Astrocyte of the cerebellum (primary cell): ENCODE data around the gene TAGLN2.

Source experiments
- DNase-seq: peaks from one replicate; pipeline ENCODE4 v3.0.0-alpha.2; 2011; ENCODE audit warnings: low read depth
- H3K4me3 ChIP-seq: 2 replicates; pipeline ENCODE4 v1.5.1; 2011; ENCODE audit warnings: mild to moderate bottlenecking, low read depth, low read length, moderate library complexity
- CTCF ChIP-seq: IDR thresholded peaks from 2 replicates; pipeline ENCODE4 v1.5.1; 2012; ENCODE audit warnings: low read length, low read depth, moderate library complexity, mild to moderate bottlenecking; ENCODE audit errors: missing control alignments
- in situ Hi-C: cut with HindIII; loops from 2 replicates; pipeline ENCODE4 v1.10.0; 2017; ENCODE audit warnings: low sequenced_read_pairs

TAGLN2 gene

GRCh38 chr1:159951016-159951415 is 25.7 kb upstream of the TAGLN2 start:
- in situ Hi-C loops: no loop called here
- H3K4me3 ChIP-seq: no peak overlapping the region
- DNase-seq: no peak
- no peak for TF ChIP-seq CTCF

- TF ChIP-seq CTCF: no peak
- no peak for DNase-seq
- H3K4me3 ChIP-seq: no peak overlapping the region
- in situ Hi-C loops: loop anchor here (5.0 kb wide), 1 partner anchor 32 kb away; no protein-coding TSS in a partner anchor
These were observed 24.7 kb upstream of the TAGLN2 start for GRCh38 chr1:159949981-159950381.

GRCh38 chr1:159949123-159949522 is 23.8 kb upstream of the TAGLN2 start:
- no peak for DNase-seq
- in situ Hi-C loops: loop anchor here (5.0 kb wide), 1 partner anchor 33 kb away; no protein-coding TSS in a partner anchor
- no peak overlapping the region for H3K4me3 ChIP-seq
- TF ChIP-seq CTCF: no peak

- H3K4me3 ChIP-seq: no peak overlapping the region
- in situ Hi-C loops: loop anchor here (5.0 kb wide), 1 partner anchor 34 kb away; no protein-coding TSS in a partner anchor
- no peak for DNase-seq
- TF ChIP-seq CTCF: no peak
These were observed 22.6 kb upstream of the TAGLN2 start for GRCh38 chr1:159947942-159948341.

GRCh38 chr1:159946242-159947187 is 21.2 kb upstream of the TAGLN2 start:
- DNase-seq: no peak
- in situ Hi-C loops: loop anchor here (5.0 kb wide), 1 partner anchor 36 kb away; no protein-coding TSS in a partner anchor
- no peak for TF ChIP-seq CTCF
- peak overlapping the region; percentile 41 for H3K4me3 ChIP-seq

- peak; percentile 43 for TF ChIP-seq CTCF
- peak within 1 kb of the TSS; percentile 41 for H3K4me3 ChIP-seq
- DNase-seq: no peak
- in situ Hi-C loops: loop anchor here (5.0 kb wide), 1 partner anchor 37 kb away; no protein-coding TSS in a partner anchor
These were observed 20.4 kb upstream of the TAGLN2 start, which contains the start of gene IGSF9 for GRCh38 chr1:159945483-159946241. IGSF9 (minus strand) TSS chr1:159945613; CDS start chr1:159943454, 2,159 bp downstream.
